ENCODE measurements around the gene NRP2.

NRP2 gene

GRCh38 chr2:205682239-205682970, at the start of gene NRP2:
NRP2 (plus strand) TSS chr2:205682501; CDS start chr2:205683291, 790 bp downstream.
- DNase-seq (ENCODE audit: low read depth): no peak

DNA sequence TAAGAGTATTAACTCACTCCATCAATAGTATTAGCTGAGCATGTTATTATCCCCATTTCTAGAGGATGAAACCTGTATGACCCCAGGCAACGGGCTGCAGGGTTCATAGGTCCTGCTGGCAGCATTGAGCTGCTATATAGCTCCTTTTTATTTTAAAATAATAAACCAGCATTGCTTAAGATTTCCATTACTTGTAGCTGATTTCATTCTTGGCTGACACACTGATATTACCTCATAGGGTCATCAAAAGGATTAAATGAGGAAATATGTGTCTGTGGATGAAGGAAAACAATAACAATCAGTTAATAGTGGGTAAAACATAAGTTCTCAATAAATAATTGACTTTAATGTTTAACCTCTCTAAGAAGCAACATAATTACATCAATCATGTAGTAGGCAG, 48.3 kb upstream of the NRP2 start:
- DNase-seq (ENCODE audit: low read depth): no peak

DNA sequence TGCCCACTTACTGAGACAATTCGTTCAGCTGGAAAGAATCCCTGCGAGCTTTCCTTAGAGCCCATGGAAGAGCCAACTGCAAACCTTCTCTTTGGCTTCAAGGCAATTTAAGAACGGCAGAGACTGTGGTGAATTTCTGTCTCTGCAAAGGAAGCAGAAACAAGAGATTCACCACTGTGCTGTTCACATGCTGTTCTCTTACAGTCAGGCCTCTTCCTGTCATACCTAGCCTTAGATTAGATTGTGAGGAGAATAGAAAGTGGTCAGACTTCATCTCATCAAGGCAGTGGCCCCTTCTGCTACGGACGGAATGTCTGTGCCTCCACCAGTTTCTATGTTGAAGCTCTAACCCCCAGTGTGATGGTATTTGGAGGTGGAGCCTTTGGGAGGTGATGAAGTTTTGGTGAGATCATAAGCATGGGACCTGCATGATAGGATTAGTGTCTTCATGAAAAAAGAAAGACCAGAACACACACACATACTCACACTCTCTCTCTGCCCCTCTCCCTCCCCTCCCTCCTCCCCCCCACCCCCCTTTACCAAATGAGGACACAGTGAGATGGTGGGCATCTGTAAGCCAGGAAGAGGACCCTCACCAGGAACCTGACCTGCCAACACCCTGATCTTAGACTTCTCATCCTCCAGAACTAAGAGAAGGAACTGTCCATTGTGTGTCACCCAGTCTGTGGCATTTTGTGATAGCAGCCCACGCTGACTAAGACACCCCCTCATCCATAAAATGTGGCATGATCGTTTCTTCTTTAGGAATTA, 45.6 kb upstream of the NRP2 start:
- no peak for DNase-seq (ENCODE audit: low read depth)

- DNase-seq (ENCODE audit: low read depth): no peak
Measured at GRCh38 chr2:205637320-205637602, 45.0 kb upstream of the NRP2 start.

GRCh38 chr2:205637779-205638503, 44.4 kb upstream of the NRP2 start:
- DNase-seq (ENCODE audit: low read depth): no peak

GRCh38 chr2:205640716-205641115, 41.6 kb upstream of the NRP2 start:
- DNase-seq (ENCODE audit: low read depth): no peak

DNA sequence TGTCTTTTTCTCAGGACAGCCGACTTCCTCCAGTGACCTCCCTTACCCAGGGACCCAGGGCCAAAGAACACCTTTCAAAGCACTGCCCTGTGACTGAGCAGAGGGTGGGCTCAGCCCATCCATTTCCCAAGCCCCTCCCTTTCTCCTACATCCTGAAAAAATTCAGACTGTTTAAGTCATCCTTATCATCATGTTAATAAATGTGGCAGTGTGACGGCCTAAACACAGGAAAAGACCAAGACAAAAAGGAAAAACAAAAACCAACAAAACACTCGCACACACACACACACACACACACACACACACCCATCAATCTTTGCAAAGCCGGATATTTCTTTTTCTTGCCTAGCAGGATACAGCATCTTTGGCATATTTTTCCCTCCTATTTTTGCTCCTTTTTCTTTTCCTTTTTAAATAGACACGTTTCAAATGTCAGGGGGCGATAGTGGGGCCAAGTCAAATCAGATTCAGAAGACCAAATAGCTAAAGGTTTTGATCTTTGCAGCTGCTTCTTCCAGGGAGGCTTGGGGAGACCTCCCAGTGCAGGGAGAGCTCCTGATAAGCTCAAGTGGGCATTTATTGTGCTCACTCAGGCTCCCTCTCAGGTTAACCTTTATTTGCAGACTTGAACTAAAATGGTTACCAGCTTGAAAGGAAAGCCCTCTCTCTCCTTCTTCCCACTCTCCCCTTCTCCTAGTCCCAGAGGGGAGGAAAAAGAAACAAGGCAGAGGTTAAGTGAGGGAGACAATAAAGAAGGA, 39.5 kb upstream of the NRP2 start:
- DNase-seq (ENCODE audit: low read depth): no peak

- no peak for DNase-seq (ENCODE audit: low read depth)
Measured at GRCh38 chr2:205643391-205643885, 38.9 kb upstream of the NRP2 start.

- no peak for DNase-seq (ENCODE audit: low read depth)
Measured at GRCh38 chr2:205644018-205644417, 38.3 kb upstream of the NRP2 start.

DNA sequence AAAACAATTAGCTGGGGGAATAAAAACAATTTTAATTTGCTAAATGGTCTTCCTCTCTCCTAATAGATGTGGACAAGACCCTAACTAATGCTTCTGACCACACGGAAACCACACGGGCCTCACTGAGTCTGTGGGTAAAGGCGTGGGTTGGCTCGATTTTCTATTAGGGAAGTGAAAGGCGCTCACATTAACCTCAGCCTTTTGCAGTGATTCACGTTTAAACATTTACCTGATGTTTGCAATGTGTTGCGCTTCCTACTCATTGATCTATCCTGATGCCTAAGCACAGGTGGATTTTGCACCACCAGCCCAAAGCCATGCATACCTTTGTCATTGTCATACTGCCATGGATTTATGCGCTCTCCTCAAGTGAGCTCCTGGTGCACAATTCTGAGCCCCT, 35.6 kb upstream of the NRP2 start:
- DNase-seq (ENCODE audit: low read depth): no peak

DNA sequence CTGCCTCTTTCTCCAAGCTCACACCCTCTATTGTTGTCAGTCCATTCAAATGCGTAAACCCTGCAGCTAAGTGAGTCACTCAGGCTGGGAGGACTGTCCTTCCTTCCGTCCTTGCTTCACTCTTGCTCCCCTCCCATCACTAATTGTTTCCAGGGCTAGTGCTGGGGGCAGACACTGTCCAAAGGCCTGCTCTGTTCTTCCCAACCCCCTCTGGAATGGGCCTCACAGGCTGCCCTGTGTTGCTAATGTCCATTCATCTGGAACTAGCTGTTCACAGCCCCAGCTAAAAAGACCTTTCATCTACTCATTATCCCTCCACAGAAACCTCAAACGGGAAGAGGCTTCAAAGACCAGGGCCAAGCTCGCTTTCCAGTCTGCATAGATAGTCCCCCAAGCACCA, 31.9 kb upstream of the NRP2 start:
- DNase-seq (ENCODE audit: low read depth): no peak

DNA sequence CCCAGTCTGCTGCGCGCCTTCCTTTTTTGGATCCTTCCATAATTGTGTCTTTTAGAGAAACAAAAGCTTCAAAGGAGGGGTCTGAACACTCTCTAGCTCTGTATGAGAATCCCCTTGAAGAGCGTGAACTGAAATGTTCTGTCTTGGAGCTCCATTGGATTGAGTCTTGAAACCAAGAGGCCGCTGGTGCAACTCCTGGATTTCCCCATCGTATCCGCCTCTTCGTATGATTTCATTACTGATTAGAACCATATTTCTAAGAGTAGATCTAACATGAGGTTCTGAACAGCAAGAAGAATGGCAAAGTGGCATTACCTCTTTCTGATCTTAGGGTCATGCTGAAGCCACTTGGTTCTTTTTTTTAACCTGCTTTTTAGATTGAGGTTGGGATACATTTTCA, 31.4 kb upstream of the NRP2 start:
- DNase-seq (ENCODE audit: low read depth): no peak

DNA sequence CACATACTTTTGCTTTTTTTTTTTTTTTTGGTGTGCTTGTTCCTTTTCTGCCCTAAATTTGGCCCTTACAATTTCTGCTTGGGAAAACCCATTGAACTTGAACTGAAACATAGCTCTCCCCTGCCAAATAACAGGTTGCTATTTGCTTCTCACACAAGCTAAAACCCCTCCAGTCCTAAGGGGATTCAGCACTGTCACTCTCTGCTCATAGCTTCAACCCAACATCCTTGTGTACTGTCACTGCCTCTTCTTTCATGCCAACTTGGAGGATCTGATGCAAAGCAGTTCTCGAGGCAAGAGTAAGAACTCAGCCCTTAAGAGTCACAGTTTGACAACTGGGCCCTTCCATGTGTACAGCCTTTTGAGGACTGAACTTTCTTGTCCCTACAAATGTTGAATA, 30.6 kb upstream of the NRP2 start:
- no peak for DNase-seq (ENCODE audit: low read depth)

DNA sequence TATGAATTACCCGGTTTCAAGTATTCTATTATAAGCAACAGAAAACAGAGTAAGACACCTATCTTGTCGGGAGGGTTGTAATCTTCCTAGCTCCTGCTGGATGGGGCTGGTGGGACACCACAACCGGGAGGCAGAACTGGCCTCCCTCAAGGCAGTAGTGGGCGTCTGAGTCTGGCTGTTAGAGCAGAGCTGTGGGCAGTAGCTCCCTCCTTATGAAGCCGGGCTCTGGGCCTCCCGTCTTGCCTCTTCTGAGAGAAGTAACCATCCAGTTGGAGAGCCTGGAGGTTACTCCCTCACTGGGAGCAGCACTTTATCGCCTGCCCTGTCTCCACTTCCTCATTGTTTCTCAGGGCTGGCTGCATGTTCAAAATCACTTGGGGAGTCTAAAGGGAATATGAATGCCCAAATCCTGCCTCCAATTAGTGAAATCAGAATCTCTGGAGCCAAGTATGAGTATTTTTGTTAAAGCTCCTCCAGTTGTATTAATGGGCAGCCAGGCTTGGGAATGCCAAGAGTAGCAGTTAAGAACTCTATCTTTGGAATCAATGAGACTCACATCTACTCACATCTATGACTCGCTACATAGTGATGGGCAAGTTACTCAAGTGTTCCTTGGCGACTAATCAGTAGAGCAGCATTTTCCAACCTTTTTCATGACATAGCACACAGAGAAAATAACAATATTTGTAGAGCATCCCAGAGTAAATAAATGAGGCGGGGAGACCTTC, 27.3 kb upstream of the NRP2 start:
- no peak for DNase-seq (ENCODE audit: low read depth)

DNA sequence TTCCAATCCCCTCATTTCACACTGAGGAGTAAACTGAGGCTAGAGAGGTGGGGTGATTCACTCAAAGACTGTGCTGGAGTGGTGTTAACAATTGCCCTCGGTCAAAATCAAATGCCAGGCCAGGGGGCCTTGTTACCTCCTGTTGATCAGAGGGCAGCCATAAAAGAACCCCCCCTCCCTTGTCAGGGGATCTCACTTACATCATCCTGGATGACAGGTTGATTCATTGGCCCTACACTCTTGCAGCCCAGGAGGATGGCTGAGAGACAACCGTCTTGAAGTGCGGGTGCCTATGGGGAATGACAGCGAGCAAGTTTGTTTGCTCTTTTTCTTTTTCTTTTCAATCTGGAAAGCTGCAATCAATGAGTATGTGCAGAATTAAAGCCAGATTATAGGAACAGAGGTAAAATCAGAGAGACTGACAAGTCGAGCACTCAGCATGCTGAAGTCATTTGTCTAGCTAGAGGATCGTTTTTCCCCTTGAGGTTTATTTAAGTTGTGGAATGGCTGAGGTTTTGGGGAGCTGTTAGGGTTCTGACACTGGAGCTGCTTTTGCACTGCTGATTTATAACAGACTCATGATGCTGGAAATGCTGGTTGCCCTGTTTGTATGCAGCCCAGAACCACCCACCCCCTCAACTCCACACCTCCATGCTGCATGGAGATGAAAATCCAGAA, 26.4 kb upstream of the NRP2 start:
- no peak for DNase-seq (ENCODE audit: low read depth)

DNA sequence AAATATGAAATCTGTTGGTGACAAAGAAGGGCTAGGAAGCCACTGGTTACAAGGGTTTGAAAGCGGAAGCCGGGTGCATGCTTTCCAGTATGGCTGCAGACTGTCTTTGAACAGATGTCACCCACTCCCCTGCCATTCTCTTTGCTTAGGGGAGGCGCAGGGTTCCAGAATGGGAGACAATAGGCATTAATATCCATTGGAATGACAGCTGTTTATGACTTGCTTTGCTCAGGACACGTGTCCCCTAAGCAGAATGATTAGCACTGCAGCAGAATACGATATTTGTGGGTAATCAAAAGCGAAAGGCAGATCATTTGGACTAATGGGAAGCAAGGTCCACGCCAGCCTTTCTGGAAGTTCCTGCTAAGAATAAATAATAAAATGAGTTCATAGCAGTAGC, 25.8 kb upstream of the NRP2 start:
- no peak for DNase-seq (ENCODE audit: low read depth)

- no peak for DNase-seq (ENCODE audit: low read depth)
Measured at GRCh38 chr2:205656941-205657340, 25.4 kb upstream of the NRP2 start.

DNA sequence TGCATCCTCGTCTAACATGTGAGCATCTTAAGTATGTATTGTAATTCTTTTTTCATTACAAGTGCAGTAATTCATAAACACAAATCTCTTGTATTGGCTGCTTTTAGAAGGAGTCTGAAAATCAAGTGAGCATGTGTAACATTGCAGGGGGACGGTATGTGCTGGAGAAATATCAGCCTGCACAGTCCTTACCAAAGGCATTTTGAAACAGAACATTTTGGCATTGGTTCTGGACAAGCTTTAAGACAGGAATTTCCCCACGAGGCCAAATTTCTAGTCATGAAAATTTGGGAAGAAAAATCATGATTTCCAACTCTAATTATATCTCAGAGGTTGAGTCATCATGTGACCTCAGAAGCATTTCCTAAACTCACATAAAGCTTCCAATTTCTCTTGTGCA, 24.7 kb upstream of the NRP2 start:
- no peak for DNase-seq (ENCODE audit: low read depth)

DNA sequence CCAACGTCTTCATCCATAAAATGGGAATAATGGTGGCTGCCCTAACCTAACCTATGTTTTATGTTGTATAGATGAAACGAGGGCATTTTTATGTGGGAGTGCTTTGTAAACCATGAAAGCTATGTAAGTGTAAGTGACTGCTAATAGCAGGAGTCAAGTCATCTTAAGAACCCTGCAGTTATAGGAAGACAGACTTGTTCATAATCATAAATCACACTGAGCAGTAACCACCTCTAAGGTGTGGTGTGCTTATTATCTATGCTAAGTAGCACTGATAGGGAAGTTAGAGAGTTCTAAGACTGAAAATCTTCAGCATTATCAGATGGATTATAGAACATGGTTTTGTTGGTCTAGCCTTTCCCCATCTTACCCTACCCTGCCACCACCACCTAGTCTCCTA, 24.2 kb upstream of the NRP2 start:
- DNase-seq (ENCODE audit: low read depth): no peak

- DNase-seq (ENCODE audit: low read depth): no peak
Measured at GRCh38 chr2:205658572-205658971, 23.7 kb upstream of the NRP2 start.

- DNase-seq (ENCODE audit: low read depth): no peak
Measured at GRCh38 chr2:205659922-205660321, 22.4 kb upstream of the NRP2 start.

All from stimulated activated CD8-positive, alpha-beta memory T cell treated with anti-CD3 and anti-CD28 coated beads, Interleukin-15, amount 100 ng/mL, for 1 hour (primary cell).